HepG2 (cell line): ENCODE measurements around the gene MFNG. TPM values are rescaled to one million over a fixed set of nuclear protein-coding genes. Genes with fewer than 3 reads are reported as not detected.

Source experiments
- ATAC-seq: fragments of 200-7000 bp; cut with Tn5 transposase; 3 replicates; pipeline ENCODE4 v1.9.1; 2020; ENCODE audit warnings: mild to moderate bottlenecking, moderate library complexity
- BruUV-seq: library from RNA; stranded (reverse); fragments of 400-500 nt; replicated peaks from 2 replicates; lab custom pipeline; 2021; lab: Mats Ljungman, UMichigan
- CTCF ChIA-PET: fragments of 300-600 bp; formaldehyde crosslinking; extraction: SDS; loops from one replicate; lab custom pipeline; 2021; ENCODE audit warnings: low total read pairs, inconsistent platforms, low intra/inter-chr PET ratio; lab: Yijun Ruan, JAX
- POLR2A ChIA-PET: fragments of 350-600 bp; sonication (Branson Sonifier 250); formaldehyde crosslinking; loops from one replicate; lab custom pipeline; 2020; ENCODE audit warnings: antibody characterized with exemption, inconsistent platforms; lab: Yijun Ruan, JAX
- DNase-seq: peaks from one replicate; pipeline ENCODE4 v3.0.0-alpha.2; 2015; ENCODE audit warnings: low spot score
- FAIRE-seq: peaks from 3 replicates; lab custom pipeline; 2011; peaks lifted over from hg19 to GRCh38; lab: Jason Lieb, UNC
- H2AFZ ChIP-seq: one replicate; pipeline ENCODE4 v1.6.1; 2011; ENCODE audit warnings: low read length, inconsistent platforms
- H3K27ac ChIP-seq: fragments of 300-600 bp; 3 replicates; pipeline ENCODE4 v1.8.0; 2011; ENCODE audit warnings: mixed run types, mild to moderate bottlenecking, mixed read lengths, low read length, inconsistent platforms; ENCODE audit not compliant: insufficient read depth; ENCODE audit errors: extremely low read length
- H3K27me3 ChIP-seq, 2 experiments: fragments of 200-600 bp in 1 of 2; 2 replicates in 1 of 2; 3 replicates in 1 of 2; pipeline versions ENCODE4 v1.6.0 to v1.8.0; 2011; ENCODE audit warnings: low read length in 2 of 2, mild to moderate bottlenecking in 2 of 2, moderate library complexity in 2 of 2, inconsistent platforms in 1 of 2; ENCODE audit not compliant: insufficient read depth in 2 of 2, control insufficient read depth in 1 of 2
- H3K36me3 ChIP-seq, 2 experiments: fragments of 200-600 bp in 1 of 2; replicated peaks in 1 of 2; 2 replicates in 1 of 2; 3 replicates in 1 of 2; pipeline versions ENCODE4 v1.5.1 to v1.8.0; 2011; ENCODE audit warnings: low read length in 2 of 2, inconsistent platforms in 1 of 2; ENCODE audit not compliant: insufficient read depth in 2 of 2, control insufficient read depth in 1 of 2
- H3K4me1 ChIP-seq: 2 replicates; pipeline ENCODE4 v1.5.1; 2012; ENCODE audit warnings: low read length, inconsistent platforms; ENCODE audit not compliant: insufficient read depth
- H3K4me2 ChIP-seq: 2 replicates; pipeline ENCODE4 v1.6.0; 2011; ENCODE audit warnings: low read depth, low read length, inconsistent platforms
- H3K4me3 ChIP-seq, 3 experiments: fragments of 200-600 bp in 1 of 3; sonication (generic), shearing (Covaris generic) in 1 of 3; replicated peaks in 1 of 3; 2 replicates each; pipeline ENCODE4 v1.5.1; 2011 to 2016; ENCODE audit warnings: low read length in 3 of 3, inconsistent platforms in 2 of 3, low read depth in 2 of 3, mild to moderate bottlenecking in 2 of 3, control low read depth in 1 of 3, mixed read lengths in 1 of 3; ENCODE audit not compliant: insufficient read depth in 1 of 3
- H3K79me2 ChIP-seq: one replicate; pipeline ENCODE4 v1.6.1; 2011; ENCODE audit warnings: low read length, inconsistent platforms; ENCODE audit not compliant: insufficient read depth
- H3K9ac ChIP-seq: 2 replicates; pipeline ENCODE4 v1.6.0; 2011; ENCODE audit warnings: mild to moderate bottlenecking, low read depth, low read length, inconsistent platforms; ENCODE audit not compliant: insufficient read depth
- H3K9me3 ChIP-seq: 2 replicates; pipeline ENCODE4 v1.5.1; 2012; ENCODE audit warnings: mild to moderate bottlenecking, low read length
- H4K20me1 ChIP-seq: 2 replicates; pipeline ENCODE4 v1.6.0; 2011; ENCODE audit warnings: inconsistent platforms, mild to moderate bottlenecking, low read length, moderate library complexity; ENCODE audit not compliant: insufficient read depth
- EEA1 ChIP-seq: sonication (generic); formaldehyde crosslinking; IDR thresholded peaks from 2 replicates; pipeline ENCODE4 v1.5.1; 2020; ENCODE audit warnings: mild to moderate bottlenecking, missing genetic modification reagents, borderline replicate concordance
- FOXK1 ChIP-seq: sonication (generic); formaldehyde crosslinking; IDR thresholded peaks from 2 replicates; pipeline ENCODE4 v1.4.0; 2020; ENCODE audit warnings: low read depth, missing genetic modification reagents, borderline replicate concordance
- FOXM1 ChIP-seq: sonication (generic); formaldehyde crosslinking; IDR thresholded peaks from 2 replicates; pipeline ENCODE4 v1.5.0; 2020; ENCODE audit warnings: missing genetic modification reagents
- HNRNPL ChIP-seq: fragments of 200-400 bp; formaldehyde crosslinking; IDR thresholded peaks from 2 replicates; pipeline ENCODE4 v1.6.1; 2017; ENCODE audit warnings: mild to moderate bottlenecking, low read depth, low read length
- JUNB ChIP-seq: sonication (generic); formaldehyde crosslinking; IDR thresholded peaks from 2 replicates; pipeline ENCODE4 v1.8.0; 2022; ENCODE audit warnings: missing genetic modification reagents, mild to moderate bottlenecking, borderline replicate concordance
- KLF12 ChIP-seq: sonication (generic); formaldehyde crosslinking; IDR thresholded peaks from 2 replicates; pipeline ENCODE4 v1.4.0; 2020; ENCODE audit warnings: missing genetic modification reagents, borderline replicate concordance
- LRRFIP1 ChIP-seq: sonication (generic); formaldehyde crosslinking; conservative IDR thresholded peaks from 2 replicates; pipeline ENCODE4 v1.4.0; 2020; ENCODE audit warnings: missing genetic modification reagents
- MYC ChIP-seq: sonication (generic); formaldehyde crosslinking; IDR thresholded peaks from 2 replicates; pipeline ENCODE4 v1.9.0; 2021; ENCODE audit warnings: missing genetic modification reagents, borderline replicate concordance
- POLR2A ChIP-seq, 2 experiments: IDR thresholded peaks; 2 replicates each; pipeline ENCODE4 v1.6.1; 2011; ENCODE audit warnings: low read depth in 2 of 2, low read length in 2 of 2, mild to moderate bottlenecking in 1 of 2, moderate library complexity in 1 of 2; ENCODE audit not compliant: insufficient read depth in 1 of 2
- RXRB ChIP-seq: IDR thresholded peaks from 2 replicates; pipeline ENCODE4 v1.6.1; 2016; ENCODE audit warnings: borderline replicate concordance, missing genetic modification reagents, missing compliant biosample characterization
- ZFP36 ChIP-seq: fragments of 150-350 bp; IDR thresholded peaks from 2 replicates; pipeline ENCODE4 v1.6.1; 2018; ENCODE audit warnings: borderline replicate concordance, low read length, low read depth; ENCODE audit not compliant: partially characterized antibody
- ZFP90 ChIP-seq: sonication (generic); formaldehyde crosslinking; IDR thresholded peaks from 2 replicates; pipeline ENCODE4 v1.8.0; 2022; ENCODE audit warnings: missing genetic modification reagents, mild to moderate bottlenecking, inconsistent platforms, borderline replicate concordance
- ZNF577 ChIP-seq: sonication (generic); formaldehyde crosslinking; IDR thresholded peaks from 2 replicates; pipeline ENCODE4 v1.4.0; 2020; ENCODE audit warnings: mild to moderate bottlenecking, low read depth, missing genetic modification reagents, borderline replicate concordance
- ZSCAN12 ChIP-seq: sonication (generic); formaldehyde crosslinking; IDR thresholded peaks from 2 replicates; pipeline ENCODE4 v1.9.0; 2021; ENCODE audit warnings: mild to moderate bottlenecking, missing genetic modification reagents
- WGBS: methylation state at CpG from one replicate; pipeline ENCODE4 v1.1.6; 2017; ENCODE audit warnings: low lambda C conversion rate; 5-methylcytosine and 5-hydroxymethylcytosine counted together
- in situ Hi-C: cut with HindIII; loops from 2 replicates; pipeline ENCODE4 v1.10.0; 2017; ENCODE audit warnings: low pct_unique_long_range_greater_than_20kb; ENCODE audit not compliant: extremely low pct_ligation_motif_present
- intact Hi-C: fragments of 100-400 bp; cut with micrococcal nuclease; formaldehyde crosslinking; loops from one replicate; pipeline ENCODE4 v1.10.0; 2022; ENCODE audit not compliant: unreplicated experiment
- polyA plus RNA-seq, 8 experiments: library from polyadenylated mRNA; depleted of rRNA in 3 of 8; stranded (reverse) in 7 of 8; unstranded in 1 of 8; fragments of >200 nt; fragmentation: Illumina TruSeq in 4 of 8; extraction: Trizol in 4 of 8; gene quantifications; 2 replicates each; pipeline versions ENCODE4 v1.2.1 to v1.2.3, GENCODE V29; 2011 to 2016; ENCODE audit warnings: low read depth in 4 of 8, missing spikeins in 1 of 8, mixed read lengths in 1 of 8; ENCODE audit not compliant: insufficient read depth in 1 of 8
- total RNA-seq, 5 experiments: library from RNA; depleted of rRNA; stranded (reverse); fragments of >200 nt; fragmentation: Illumina TruSeq; extraction: Trizol; gene quantifications; 2 replicates each; pipeline ENCODE4 v1.2.3, GENCODE V29; 2016; ENCODE audit warnings: low read depth in 1 of 5

Gene MFNG
- total and polyA plus RNA-seq, 2 of the 13 experiments (the other 11 are each of a cell fraction or from before 2014, with no cell fraction given), result 1.0 to 11.7 TPM

DNA sequence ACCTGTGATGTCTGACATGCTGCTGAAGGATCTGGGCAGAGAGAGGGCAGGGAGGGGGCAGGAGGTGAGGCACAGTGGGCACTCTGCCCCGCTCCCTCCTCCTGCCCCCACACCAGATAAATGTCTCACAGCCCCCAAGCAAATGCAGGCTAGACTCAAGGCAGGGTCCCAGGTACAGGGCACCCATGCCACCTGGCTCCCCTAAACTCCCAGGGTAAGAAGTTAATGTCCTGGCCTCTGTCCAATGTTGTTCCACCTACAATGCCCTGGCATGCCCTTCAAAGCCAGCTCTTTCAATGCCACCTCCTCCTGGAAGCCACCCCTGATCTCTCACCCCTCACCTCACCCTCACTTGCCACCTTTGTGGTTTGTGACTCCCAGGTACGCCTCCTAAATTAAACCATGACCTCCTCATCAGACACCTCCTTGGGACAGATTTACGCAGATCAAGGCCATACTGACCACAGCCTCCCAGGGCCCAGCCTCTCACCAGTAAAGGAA is 17.0 kb upstream of the MFNG start:
- ChIA-PET CTCF (no interaction called here), POLR2A (interaction anchor here (1.0 to 2.2 kb wide), 3 partner anchors 9 to 105 kb away, joined by 3 to 51 read pairs (median 6); no protein-coding TSS in a partner anchor)
- peaks cover 9% of the 10 kb centered on the region for H3K79me2 ChIP-seq
- H4K20me1 ChIP-seq, result no peaks in the 10 kb centered on the region
- H3K9ac ChIP-seq, result peak overlapping the region; percentile 62; the same call in 1 of the 2 replicates
- peak overlapping the region; percentile 48; the same call in 1 of the 2 replicates for H3K4me2 ChIP-seq
- FAIRE-seq (no peak), DNase-seq (no peak), ATAC-seq (no peak)
- H2AFZ ChIP-seq, result no peak overlapping the region
- H3K27ac ChIP-seq, result peak overlapping the region; percentile 97
- intact Hi-C loops (no loop called here), in situ Hi-C loops (no loop called here)
- BruUV-seq, result no TSS peak
- H3K9me3 ChIP-seq, result no peaks in the 10 kb centered on the region
- H3K27me3 ChIP-seq, result no peaks in the 10 kb centered on the region
- peak in 1 of 2 experiments; percentile 32; a peak in 1 of 4 replicates for TF ChIP-seq POLR2A (IDR thresholded peaks at IDR 0.05; ENCODE audit: insufficient read depth in 1 of 2, low read depth in 2 of 2, low read length in 2 of 2)
- peak; percentile 68; the same call in 1 of the 2 replicates for TF ChIP-seq HNRNPL
- TF ChIP-seq ZFP36, result peak; percentile 68
- TF ChIP-seq ZNF577 (CRISPR knock-in tag), result no peak
- peaks cover 34 to 68% of the 10 kb centered on the region in 2 experiments for H3K36me3 ChIP-seq
- 95% methylated on average over 2 of the region's 3 CpGs for WGBS
- no peak overlapping the region; a peak in 1 of 6 replicates for H3K4me3 ChIP-seq
- H3K4me1 ChIP-seq, result peaks cover 73% of the 10 kb centered on the region

DNA sequence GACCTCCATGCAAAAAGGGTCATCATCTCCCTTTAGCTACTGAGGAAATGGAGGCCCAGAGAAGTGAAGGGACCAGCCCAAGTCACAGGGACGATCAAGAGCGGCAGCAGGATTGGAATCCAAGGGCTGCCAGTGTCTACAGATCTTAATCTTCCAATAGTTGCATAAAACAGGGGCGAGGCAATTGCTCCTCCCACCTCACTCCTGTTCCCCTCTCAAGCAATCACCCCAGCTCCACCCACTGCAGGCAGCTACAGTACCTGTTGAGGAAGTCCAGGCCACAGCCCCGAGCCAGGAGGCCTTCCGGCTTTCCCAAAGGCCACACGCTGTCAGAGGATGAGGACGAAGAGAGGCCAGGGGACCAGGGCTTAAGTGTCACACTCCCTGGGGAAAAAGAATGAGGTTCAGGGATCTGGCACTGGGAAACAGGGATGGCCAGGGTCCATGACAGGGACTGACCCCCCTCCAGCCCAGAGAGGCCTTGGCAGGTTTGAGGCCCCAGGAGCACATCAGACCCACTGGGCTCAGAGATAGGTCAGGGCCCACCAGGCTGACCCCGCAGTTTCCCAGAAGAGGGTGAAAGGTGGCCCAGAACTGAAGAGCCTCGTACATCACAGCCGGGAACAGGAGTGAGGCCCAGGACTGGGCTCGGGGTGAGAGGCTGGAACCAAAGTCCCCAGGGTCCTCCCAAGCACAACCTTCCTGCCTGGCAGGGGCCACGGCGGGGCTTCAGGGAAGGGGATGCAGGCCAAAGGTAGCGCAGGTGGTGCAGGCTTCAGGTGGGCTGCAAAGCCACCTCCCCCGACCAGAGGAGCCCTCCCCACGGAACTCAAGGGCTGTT is 16.4 kb upstream of the MFNG start:
- no TSS peak for BruUV-seq
- in situ Hi-C loops (no loop called here), intact Hi-C loops (no loop called here)
- peak overlapping the region; percentile 62 for H3K9ac ChIP-seq
- POLR2A ChIA-PET, result interaction anchor here (1.0 to 2.2 kb wide), 17 partner anchors 10 to 470 kb away, joined by 3 to 51 read pairs (median 5); partner anchors contain the start of genes CARD10, GGA1 and LGALS2
- no peaks in the 10 kb centered on the region for H3K9me3 ChIP-seq
- no peaks in the 10 kb centered on the region for H4K20me1 ChIP-seq
- ATAC-seq (peak; percentile 61), DNase-seq (peak; percentile 88), FAIRE-seq (peak; percentile 58)
- H3K4me3 ChIP-seq, result no peak overlapping the region; a peak in 2 of 6 replicates
- CTCF ChIA-PET, result no interaction called here
- H2AFZ ChIP-seq, result no peak overlapping the region
- WGBS, result 14% methylated on average over 6 of the region's 16 CpGs
- peak overlapping the region; percentile 48 for H3K4me2 ChIP-seq
- peak overlapping the region; percentile 97 for H3K27ac ChIP-seq
- no peaks in the 10 kb centered on the region for H3K27me3 ChIP-seq
- H3K36me3 ChIP-seq, result peaks cover 34 to 66% of the 10 kb centered on the region in 2 experiments
- H3K4me1 ChIP-seq, result peaks cover 73% of the 10 kb centered on the region
- H3K79me2 ChIP-seq, result peaks cover 9% of the 10 kb centered on the region
- TF ChIP-seq ZSCAN12 (CRISPR knock-in tag) (0 out of 2 replicates have a peak, but pooled peaks have one; percentile 10), KLF12 (CRISPR knock-in tag) (0 out of 2 replicates have a peak, but pooled peaks have one; percentile 55), MYC (peak; percentile 17; the same call in 1 of the 2 replicates), JUNB (CRISPR knock-in tag) (no peak), FOXM1 (CRISPR knock-in tag) (no peak), ZFP90 (CRISPR knock-in tag) (0 out of 2 replicates have a peak, but pooled peaks have one; percentile 72), EEA1 (CRISPR knock-in tag) (peak; percentile 31; the same call in 1 of the 2 replicates), LRRFIP1 (no peak), FOXK1 (no peak), RXRB (CRISPR knock-in tag) (no peak; the same call in 1 of the 2 replicates)
